Breast epithelium (tissue), 3 donors: ENCODE data around the gene HEPN1.

ENCODE experiments used
- POLR2A ChIP-seq: fragments of 450-650 bp; IDR thresholded peaks from one replicate; pipeline ENCODE4 v1.6.1; 2016; ENCODE audit warnings: antibody characterized with exemption, mild to moderate bottlenecking, moderate library complexity
- POLR2AphosphoS5 ChIP-seq, 3 donors: sonication (generic); formaldehyde crosslinking; IDR thresholded peaks; one replicate each; pipeline ENCODE4 v1.6.1; 2017; ENCODE audit warnings: antibody characterized with exemption in 3 of 3
- TF ChIP-seq, protein P1 (sequence below), 3 donors: fragments of 450-650 bp; IDR thresholded peaks; one replicate each; pipeline ENCODE4 v1.5.1; 2016 to 2017; ENCODE audit warnings: antibody characterized with exemption in 3 of 3, mild to moderate bottlenecking in 3 of 3, moderate library complexity in 3 of 3

DNA sequence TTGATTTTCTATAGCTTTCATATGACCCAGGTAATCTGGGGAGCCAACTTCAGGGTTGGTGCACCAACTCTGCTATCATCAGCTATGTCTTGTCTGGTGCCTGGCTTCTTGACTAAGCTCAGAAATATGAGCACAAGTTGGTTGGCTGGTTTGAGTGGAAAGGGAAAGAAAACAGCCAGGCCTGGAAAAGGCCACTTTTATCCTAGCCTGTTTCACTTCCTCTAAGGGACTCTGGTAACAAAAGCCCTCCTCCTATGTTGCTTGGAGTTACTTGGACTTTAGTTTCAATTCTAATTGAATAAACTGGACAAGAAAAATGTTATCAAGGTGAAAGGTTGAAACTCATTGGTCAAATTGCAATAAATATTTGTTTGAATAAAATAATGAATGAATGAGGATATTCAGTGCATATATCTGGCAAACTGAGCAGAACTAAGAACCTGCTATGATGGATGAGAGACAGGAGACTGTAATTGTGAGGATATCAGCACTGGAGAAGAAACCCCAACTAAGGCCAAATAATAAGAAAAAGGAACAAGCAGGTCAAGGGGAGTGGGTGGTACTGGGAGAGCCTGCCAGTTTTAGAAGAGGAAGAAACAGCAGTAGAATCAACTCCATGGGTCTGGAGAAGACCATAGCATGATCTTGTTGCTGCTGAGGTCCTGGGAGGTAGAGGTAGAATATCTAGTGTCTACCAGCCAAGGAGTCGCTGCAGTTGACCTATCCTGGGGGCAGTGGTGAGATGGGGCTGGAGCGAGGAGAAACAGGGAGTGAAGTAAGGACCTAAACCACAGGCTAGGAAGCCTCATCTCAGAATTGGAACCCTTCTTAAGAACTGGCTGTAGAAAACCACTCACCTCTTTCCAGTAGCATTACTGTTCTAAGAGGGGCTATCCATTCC lies 29.6 kb upstream of the HEPN1 start:
- TF ChIP-seq, protein P1, sequence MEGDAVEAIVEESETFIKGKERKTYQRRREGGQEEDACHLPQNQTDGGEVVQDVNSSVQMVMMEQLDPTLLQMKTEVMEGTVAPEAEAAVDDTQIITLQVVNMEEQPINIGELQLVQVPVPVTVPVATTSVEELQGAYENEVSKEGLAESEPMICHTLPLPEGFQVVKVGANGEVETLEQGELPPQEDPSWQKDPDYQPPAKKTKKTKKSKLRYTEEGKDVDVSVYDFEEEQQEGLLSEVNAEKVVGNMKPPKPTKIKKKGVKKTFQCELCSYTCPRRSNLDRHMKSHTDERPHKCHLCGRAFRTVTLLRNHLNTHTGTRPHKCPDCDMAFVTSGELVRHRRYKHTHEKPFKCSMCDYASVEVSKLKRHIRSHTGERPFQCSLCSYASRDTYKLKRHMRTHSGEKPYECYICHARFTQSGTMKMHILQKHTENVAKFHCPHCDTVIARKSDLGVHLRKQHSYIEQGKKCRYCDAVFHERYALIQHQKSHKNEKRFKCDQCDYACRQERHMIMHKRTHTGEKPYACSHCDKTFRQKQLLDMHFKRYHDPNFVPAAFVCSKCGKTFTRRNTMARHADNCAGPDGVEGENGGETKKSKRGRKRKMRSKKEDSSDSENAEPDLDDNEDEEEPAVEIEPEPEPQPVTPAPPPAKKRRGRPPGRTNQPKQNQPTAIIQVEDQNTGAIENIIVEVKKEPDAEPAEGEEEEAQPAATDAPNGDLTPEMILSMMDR (IDR thresholded peaks at IDR 0.05) = no peak
- no peak for TF ChIP-seq POLR2A
- no peak for TF ChIP-seq POLR2AphosphoS5 (IDR thresholded peaks at IDR 0.05)
